LoVo (cell line): ENCODE measurements around the gene SPTBN1.

Experiments
- DNase-seq: peaks from one replicate; pipeline ENCODE4 v3.0.0-alpha.2; 2016; ENCODE audit warnings: low spot score

Gene SPTBN1

DNA sequence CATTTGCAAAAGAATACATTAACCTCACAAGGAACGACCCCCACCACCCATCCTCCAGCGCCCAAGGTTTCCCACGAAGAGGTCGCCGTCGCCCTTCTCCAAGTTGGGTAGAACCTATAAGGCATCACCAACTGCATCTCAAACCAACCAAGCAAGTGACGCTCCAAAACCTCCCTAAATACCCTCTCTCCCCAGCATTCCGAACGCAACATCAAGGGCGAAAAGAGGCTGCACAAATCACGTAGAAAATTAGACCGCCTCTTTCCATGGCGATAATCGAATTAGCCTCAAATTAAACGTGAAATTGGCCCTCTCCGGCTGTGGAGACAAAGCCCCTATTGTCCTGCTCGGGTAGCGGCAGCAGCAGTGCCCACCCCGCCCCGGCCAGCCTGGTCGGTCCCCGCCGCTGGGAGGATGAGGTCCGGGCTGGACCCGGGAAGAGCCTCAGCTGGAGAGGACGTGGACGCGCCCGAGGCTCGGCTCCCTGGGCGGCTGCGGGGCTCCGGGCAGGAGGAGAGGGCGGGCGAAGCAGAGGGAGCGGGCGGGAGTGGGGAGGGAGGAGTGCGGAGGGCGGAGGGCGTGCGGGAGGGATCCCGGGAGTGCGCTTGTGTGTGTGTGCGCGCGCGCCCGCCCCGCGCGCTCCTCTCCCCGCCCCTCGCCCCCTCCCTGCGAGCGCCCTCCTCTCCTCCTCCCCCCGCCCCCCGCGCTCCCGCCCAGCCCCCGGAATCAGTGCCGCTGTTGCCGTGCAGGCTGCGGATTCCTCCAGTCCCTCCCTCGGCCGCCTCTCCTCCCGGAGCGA is at the start of gene SPTBN1:
Gene SPTBN1, plus strand, starts transcription at position 765 of the 799 bp plus-strand sequence. CDS start 70,092 bp downstream, outside the sequence.
- DNase-seq = peak; percentile 82

DNA sequence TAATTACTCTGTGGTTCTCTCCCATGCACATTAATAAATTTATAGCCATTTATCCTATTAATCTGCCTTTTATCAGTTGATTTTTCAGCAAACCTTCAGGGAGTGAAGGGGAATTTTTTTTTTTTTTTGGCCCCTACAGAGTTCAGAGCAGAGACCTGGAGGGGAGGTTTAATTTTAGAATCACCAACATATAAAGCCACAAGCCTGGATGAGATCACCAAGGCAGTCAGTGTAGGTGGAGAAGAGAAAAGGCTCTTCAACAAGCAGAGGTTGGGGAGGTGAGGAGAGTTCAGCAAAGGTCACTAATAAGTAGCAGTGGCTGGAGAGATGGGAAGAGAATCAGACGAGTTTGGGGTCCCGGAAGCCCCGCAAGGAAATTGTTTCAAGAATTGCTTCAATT is 48.4 kb upstream of the SPTBN1 start:
- DNase-seq = no peak

DNA sequence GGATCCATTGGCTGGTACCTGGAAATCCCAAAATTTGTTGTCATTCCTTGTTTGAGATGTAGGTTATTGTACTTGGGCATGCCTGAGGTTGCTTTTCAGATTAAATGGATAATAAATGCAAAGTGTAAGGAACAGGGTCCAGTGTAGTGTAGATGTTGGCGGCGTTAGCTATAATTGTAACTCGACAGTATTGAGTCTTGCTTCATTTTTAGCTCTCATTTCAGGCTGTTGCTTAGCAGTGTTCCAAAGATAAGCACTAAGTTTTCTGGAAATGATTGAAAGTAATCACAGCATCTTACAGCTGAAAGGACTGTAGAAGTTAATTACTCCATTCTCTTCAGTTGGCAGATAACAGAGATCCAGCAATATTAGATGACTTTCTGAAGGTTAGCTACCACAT is 47.8 kb upstream of the SPTBN1 start:
- no peak for DNase-seq

DNA sequence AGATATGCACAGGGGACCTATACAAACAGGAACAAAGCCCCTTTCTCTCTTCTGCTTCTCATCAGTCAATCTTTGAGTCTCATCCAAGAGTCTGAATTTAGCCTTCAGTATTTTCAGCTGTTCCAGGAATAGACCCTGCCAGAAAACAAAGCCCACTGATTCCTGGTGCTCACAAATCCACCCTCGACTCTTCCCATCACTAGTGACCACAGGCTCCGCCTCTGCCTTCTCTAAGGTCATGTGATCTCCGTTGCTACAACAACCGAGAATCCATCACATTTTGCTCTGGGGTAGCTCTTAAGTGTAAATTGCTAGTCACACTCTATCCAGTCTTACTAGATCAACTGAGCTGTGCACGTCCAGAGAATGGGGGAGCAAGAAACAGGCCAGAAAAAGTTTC is 46.4 kb upstream of the SPTBN1 start:
- no peak for DNase-seq

DNA sequence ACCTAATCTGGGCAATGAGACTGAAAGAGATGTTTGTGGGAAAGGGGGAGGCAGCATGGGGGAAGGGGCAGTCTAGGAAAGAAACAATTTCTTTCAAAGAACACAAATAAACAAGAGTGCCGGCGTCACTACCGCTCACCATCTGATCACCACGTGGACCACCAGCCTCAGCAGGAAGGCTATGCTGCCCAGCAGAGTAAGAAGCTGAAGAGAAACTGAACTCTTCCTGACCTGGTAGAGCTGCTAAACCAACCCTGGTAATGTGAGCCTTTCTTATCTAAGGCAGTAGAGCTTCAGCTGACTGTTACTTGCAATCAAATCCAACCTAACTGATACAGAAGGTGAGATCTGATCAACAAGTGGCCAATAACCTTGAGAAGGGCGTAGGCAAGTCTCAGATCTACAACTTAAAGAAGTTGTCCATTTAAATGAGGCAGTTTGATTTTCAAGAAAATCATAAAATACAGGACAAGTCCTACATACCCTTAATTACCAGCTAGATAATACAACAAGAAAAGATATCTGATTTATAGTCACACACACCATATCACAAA is 44.2 kb upstream of the SPTBN1 start:
- DNase-seq = no peak

DNA sequence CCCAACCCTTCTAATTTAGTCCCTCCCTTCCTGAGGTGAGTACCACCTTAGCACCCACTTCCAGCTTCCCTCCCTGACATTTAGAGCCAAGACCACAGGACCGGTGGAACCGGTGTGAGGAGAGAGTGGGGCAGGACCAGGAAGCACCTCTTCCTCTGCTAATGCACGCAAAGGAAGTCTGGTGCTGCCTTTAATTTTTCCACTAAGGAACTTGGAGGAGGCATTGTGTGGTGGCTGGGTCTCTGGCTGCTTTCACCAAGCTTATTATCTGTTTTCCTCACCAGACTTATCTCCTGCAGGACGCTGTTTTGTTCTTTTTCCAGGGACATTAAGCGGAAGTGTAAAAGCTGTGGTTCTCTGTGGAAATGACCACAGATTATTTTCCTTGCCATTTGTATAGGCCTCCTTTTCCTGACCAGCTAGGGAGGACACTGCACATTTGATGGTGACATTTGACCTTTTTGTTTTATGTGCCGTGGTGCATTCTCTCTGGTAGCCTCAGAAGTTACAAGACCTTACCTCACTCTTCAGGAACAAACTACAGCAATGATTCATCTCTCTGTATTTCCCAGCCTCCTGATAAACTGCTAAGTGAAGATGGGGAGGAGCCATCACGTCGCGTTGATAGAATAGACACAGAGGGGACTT is 39.8 kb upstream of the SPTBN1 start:
- no peak for DNase-seq

DNA sequence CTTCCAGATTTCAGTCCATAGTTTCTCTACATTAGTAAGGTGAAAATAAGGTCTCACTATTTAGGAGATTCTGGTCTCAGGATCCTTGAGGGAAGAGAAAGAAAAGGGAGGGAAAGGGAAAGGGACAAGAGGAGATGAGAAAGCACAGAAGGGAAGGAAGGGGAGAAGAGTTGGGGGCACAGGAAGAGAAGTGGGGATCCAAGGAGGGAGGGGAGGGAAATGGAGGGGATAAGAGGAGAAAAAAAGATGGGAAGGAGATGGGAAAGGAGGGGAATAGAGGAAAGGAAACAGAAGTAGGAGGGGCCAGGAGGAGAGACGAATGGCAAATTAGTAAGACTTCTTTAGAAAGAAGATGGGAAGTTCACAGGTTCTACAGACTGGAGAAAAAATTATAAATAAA is 39.2 kb upstream of the SPTBN1 start:
- no peak for DNase-seq

DNA sequence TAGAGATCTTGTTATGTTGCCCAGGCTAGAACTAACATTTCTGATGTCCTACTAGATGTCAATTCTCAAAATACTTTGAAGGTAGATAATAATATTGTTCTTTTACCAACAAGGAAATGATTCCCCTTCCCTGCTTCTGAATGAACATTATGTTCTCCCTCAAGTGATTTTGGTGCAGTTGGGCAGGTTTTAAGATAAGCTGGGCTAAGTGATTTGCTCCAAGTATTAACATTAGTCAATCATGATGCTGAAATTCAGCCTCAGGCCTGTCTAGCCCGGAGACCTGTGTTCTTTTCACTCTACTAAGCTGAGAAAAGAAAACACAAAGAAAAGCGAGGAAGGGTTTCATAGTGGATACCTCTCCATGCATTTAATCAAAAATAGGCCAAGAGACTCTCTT is 38.5 kb upstream of the SPTBN1 start:
- DNase-seq = no peak

DNA sequence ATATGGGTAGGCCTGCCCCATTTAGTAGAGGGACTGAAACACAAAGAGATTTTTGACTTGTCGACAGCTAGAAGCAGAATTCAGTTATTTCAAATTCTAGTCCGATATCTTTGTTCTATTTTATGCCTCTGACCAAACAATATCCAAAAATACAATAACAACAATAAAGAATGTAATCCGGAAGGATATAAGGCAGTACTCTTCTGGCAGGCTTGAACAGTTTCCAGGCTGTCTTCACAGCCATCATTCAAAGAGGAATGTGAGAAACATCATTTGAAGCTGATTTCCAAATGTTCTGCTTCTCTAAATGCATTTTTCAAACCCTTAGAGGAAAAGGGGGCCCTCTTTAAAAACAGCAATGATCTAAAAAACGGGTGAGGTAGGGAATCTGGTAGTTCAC is 36.7 kb upstream of the SPTBN1 start:
- DNase-seq = no peak

DNA sequence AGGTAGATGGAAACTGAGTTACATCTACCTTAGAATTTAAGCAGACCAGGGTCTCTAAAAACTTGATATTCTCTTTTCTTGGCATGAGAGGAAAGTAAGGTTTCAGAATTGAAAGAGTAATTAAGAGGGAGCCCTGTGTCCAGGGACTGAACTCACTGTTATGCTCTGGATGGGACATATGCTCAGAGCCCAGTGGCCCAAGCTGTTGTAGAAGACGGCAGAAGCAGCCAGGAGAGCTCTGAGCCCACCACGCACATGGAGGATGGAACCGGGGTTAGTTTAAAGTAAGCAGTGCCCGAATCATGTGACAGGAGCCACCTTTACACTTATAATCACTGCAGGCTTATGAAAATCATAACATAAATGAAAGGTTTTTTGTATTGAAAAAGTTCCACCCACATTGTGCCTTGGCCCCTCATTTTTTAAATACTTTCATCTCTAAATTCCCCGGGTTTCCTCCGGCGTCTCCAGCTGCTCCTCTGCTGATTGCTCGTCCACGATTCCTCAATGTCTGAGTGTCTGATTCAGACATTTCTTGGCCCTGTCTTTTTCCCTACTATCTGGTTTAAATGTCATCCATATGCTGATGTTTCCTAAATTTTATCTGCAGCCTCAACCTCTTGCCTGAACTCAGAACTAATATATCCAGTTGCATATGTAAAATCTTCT is 36.1 kb upstream of the SPTBN1 start:
- no peak for DNase-seq

DNA sequence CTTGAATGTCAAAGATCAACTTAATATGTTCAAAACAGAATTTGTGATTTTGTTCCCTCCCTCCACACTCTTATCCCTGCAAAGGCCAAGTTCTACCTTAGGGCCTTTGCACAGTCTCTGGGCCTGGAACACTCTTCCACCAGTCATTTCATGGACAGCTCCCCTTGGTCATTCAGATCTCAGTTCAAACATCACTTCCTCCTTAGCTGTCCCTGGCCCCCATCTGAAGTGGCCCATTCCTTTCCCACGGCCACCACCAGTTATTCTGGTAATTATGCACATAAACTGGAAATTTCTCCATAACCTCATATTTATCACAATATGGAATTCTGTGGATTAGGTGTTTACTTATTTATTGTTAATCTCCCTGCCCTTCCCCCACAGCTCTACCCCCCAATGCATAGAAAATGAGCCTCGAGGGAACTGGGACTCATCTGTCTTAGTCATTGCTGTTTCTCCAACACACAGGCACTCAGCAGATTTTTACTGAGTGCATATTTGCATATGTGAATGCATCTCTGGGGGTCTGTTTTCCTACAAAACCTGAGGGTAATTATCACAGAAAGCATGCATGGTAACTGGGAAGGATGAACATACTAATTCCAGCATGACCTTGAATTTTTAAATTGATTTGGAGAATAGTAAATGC is 35.5 kb upstream of the SPTBN1 start:
- no peak for DNase-seq

DNA sequence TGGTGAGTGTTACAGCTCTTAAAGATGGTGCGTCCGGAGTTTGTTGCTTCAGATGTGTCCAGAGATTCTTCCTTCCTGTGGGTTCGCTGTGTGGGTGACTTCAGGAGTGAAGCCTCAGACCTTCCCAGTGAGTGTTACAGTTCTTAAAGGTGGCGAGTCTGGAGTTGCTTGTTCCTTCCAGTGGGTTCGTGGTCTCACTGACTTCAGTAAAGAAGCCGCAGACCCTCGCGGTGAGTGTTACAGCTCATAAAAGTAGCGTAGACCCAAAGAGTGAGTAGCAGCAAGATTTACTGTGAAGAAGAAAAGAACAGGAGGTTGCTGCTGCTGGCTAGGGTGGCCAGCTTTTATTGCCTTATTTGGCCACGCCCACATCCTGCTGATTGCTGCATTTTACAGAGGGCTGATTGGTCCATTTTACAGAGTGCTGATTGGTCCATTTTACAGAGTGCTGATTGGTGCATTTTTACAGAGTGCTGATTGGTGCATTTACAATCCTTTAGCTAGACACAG is 34.0 kb upstream of the SPTBN1 start:
- DNase-seq = no peak

DNA sequence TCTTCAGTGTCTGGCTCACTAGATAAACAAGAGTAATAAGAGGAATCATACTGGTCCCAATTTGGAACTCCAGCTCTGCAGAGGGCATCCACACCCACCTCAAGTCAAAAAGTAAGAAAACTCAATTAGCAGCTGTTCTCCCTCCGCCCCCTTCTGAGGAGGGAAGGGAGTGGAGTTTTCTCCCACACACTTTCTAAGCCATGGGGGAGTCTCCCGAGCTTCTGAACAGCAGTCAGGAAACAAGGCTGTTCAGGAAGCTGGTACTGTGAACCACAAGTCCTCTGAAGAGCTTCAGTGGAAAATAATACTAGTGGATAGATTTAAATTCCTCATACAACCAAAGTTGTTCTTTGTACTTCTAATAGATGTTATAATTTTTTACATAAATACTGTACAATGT is 32.9 kb upstream of the SPTBN1 start:
- no peak for DNase-seq

DNA sequence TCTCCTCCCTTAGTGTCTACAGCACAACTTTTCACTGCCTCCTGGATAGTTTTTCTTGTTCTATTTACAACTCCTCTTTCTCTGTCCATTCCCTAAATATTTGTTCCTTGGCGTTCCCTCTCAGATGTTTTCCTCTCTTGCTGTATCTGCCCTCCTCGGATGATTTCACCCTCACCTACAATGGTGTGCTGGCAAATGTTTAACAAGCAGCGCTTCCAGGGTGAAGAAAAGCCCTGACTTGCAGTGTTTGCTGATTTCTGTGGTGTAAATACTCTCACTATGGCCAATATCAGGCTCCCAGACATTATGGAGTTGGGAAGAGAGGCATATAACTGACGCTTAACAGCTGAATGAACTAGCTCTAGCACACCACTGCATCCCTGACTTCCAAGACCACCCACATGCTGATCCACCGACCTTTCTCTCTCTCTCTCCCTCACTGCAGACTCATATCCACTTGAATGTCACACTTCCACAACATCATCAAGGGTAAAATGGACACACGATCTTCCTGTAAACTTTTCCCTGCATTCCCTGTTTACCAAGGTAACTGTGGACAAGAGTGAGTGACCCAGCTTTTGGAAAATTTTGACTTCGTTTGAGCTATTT is 31.5 kb upstream of the SPTBN1 start:
- DNase-seq = no peak

DNA sequence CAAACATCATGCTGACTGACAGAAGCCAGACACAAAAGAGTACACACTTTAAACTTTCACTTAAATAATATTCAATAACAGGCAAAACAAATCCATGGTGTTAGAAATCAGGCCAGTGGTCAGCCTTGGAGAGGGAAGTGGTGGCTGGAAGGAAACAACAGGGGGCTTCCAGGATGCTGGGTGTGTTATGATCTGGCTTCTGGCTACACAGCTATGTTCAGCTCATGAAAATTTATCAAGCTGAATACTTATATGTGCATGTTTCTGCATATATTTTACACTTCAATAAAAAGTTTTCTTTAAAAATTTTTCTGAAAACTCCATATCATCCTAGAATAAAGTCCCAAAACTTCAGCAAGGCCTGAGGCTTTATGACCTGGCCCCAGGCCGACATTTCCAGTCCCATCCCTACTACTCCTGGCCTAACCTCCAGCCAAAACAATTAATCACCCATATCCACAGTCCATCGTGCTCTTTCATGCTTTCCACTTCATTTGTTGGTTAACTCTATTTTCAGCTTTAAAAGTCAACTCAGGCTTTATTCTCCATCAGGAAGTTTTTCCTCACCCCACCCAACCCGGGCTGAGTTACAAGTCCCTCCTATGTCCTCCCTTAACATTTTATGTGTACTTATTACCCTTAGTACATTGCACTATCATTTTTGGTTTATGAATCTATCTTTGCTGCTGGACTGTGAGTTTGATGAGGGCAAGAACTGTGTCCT is 27.9 kb upstream of the SPTBN1 start:
- no peak for DNase-seq

DNA sequence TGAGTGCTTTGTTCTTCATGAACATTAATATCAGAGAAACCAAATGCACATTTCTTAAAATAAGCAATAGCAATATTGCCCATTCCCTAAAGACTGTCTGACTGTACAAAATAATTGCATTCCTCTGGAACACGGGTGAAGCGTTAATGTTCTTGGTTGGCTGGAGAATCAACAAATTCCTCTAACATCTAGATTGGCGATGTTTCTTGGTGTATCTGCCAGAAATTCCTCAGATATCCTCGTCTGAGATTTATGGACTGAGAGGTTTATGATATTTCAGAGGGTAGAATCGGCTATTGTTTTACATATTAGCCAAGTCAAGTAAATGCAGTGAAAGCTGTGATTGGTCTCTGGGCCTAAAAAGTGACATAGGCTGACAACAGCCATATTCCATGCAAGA is 27.1 kb upstream of the SPTBN1 start:
- no peak for DNase-seq

DNA sequence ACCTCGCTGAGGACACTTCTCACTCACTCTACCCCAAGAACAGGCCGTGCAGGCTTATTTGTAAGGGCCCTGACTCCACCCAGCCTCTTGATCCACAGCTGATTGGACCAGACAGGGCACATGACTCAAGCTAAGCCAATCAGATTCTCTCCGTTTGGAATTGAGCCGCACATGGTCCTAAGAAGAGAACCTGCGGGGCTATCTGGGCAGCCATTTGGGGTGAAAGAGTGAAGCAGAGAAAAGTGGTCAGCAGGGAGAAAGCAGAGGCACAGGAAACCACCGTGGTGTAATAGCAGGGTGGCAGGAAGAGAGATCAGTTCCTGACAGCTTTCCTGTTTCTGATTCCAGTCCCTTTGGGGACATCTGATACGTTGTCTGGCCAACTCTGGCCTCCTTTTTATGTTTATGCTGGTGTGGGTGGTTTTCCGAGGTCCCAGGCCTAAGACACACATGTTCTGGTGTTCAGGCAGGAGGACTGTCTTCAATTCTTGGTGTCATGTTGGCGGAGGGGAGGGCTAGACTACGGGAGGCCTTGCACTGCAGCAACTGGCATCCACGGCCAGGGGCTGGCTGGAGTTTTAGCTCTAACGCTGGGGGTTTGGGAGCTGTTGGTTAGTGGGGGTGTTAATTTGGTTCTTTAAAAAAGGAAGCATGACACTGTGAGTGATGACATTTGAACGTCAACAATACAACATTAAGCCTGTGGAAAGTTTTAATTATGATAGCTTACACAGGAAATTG is 26.1 kb upstream of the SPTBN1 start:
- DNase-seq = no peak

DNA sequence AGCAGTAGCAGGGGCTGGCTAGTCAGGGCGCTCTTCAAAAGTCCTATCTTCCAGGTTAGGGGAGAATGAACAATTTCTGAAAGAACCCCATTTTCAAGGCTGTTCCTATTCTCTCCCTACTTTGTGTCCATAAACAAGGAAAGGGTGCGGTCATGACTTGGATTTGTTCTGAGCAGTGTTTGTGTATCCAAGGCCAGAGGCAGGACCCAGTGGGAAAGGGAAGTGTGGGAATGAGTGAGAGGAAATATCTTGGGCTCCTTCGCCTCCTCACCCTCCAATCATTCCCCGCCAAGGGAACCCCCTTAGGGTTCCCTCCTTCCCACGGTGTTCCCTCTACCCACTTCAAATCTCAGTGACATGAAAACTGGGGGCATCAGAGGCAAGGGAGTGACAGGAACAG is 25.5 kb upstream of the SPTBN1 start:
- DNase-seq = no peak

DNA sequence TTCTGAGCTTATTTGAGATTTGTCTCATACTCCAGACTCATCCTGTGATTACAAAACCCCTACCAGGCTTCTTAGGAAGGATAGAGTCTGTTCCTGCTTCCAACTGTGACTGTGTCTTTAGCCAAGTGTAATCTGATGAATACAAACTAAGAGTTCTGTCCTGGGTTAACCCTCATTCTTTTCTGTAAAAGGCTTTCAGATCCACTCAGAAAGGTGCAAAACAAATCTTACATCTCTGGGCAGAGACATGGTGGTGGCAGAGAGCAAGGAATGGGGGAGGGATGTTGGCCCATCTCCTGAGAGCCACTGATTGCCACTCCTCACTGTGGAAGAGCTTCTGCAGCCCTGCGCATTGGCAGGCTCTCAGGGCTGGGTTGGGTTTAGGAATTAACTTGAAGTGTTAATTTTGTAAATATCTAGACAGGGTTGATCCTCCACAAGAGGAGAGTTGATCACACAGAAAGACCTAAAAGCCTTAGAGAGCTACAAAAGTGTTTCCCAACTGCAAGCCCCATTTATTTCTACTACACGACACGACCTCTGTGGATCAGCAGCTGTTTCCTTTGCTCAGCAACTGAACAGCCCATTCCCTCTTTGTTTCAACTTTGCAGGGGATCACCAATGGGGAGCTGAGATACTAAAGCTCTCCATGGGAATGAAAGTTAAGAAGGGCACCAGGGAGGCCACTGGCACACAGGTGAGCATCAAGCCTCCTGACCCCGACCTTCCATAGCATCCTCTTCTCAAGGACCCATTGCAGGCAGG is 23.7 kb upstream of the SPTBN1 start:
- DNase-seq = no peak

DNA sequence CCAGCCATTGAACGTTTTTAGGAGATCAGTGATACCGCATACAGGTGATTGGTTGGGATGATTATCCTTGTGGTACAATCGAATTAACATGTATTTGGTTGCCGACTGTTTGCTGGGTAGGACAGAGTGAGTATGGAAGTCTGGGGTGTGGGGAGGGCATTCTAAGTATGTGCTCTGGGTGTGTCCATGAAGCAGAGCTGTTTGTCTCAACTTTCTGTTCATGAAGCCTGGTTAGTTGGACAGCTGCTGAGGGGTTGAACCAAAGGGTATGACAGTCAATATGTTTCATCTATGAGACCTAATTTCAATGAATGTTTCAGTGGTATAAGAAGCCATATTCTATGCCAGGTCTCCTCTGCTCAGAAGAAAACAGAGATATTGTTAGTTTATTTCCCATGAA is 21.9 kb upstream of the SPTBN1 start:
- DNase-seq = no peak
